ENCODE data around the gene ESR1.
"Not testable (repeated sequence)": the region's sequence is repeated elsewhere in the genome, so short reads cannot be mapped to it uniquely, and the experiment has no call there.

Gene ESR1

DNA sequence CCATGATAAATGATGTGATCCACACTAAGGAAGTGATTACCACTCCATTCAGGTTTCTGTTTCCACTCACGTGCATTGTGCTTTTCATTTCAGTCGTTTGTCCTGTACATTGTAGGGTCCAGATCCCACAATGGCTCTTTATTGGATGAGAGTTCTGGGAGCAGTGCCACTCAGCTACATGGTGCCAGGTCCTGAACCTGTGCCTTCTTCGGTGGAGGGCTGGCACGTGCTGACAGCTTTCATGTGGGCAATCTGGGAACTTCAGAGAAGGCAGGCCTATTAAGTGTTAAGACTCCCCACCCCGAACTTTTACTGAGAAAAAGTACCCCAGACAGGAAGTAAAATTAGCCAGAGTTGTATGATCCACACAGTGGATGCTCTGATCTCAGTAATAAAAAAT lies 255.0 kb downstream of the ESR1 start:
- no peak for DNase-seq

DNA sequence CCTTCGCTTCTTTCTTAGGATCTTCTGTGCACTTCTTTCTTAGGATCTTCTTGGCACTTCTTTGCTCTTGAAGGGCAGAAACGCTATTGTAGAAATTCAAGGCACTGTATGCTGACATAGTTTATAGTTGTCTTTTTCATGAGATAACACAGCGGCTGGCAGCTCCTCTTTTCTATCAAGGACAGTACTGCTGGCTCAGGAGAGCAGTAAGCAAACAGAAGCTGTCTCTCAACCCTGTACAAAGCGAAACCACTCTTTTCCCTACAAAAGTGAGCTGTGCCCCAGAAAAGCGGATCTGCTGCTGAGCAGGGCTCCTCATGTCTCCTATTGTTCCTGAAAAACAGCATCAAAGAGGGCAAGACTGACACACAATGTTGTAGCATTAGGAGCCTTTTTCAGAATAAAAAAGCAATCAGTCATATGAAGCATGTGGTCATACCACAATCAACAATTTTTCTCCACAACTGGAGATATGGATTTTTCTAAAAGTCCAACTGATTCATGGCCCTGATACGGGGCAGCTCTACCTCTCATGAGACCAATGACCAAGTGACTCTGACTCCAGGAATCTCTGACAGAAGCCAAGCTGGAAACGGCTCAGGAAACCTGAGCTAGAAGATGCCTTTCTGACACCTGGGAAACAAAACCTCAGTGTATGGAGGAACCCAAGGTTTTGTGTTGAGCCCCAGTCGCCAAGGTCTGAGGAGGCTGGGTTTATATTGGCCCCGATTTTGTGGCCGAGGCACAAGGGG lies 255.9 kb downstream of the ESR1 start:
- DNase-seq = no peak

DNA sequence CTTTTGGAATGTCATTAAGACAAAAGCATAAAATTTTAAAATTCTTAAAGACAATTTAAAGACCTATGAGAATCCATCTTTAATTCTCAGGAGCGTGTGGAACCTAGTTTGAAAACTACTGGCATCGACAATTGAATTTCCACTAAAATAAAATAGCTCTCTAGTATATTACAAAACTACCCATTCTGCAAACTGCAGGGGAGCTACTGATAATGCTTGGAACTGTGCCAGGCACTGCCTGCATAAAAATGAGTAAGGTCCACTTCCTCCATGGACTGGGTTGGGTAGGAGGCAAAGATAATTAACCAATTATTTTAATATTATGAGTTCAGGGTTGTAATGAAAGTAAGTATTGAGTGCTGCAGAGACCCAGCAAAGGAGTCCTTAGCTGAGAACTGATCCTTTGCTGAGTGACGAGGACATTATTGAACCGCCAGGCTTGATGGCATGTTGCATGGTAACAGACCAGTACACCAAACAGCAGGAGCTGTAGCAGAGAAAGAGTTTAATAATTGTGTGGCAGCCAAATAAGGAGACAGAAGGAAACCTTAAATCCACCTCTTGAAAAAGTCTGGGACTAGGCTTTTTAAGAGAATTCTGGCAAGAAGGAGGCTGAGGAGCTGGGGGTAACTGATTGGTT lies 261.3 kb downstream of the ESR1 start:
- no peak for DNase-seq

DNA sequence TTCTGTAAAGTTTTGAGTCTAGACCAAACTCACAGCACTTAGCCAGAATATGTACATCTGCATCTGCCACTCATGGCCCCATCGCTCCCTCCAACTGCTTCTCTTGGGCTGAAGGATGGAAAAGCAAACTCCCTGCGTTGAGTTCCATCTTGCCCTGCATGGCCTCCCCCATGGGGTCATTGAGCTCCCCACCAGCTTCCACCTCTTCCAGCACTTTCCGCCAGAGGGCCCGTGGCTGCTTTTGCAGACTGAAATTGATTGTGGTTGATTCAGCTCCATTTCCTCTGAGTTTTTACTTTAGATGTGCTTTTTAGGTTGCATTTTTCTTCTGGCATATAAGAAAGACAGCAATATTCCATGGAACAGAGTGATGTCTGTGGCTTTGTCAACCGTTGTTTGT lies 263.1 kb downstream of the ESR1 start:
- no peak for DNase-seq

DNA sequence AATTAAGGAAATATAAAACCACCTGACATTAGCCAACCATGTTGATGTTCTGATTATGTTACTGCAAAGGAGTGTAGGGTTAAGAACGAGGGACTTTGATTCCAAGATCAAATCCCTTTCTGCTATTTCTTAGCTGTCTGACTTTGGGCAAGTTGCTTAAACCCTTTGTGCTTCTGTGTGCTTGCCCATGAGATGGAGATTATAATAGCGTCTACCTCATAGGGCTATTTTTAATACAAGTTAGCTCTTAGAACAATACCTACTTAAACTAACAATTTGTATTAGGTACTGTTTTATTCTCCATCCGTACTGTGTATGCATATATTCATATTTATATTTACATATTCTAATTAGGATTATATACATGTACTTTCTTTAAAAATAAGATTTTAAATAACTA lies 263.8 kb downstream of the ESR1 start:
- DNase-seq = no peak

DNA sequence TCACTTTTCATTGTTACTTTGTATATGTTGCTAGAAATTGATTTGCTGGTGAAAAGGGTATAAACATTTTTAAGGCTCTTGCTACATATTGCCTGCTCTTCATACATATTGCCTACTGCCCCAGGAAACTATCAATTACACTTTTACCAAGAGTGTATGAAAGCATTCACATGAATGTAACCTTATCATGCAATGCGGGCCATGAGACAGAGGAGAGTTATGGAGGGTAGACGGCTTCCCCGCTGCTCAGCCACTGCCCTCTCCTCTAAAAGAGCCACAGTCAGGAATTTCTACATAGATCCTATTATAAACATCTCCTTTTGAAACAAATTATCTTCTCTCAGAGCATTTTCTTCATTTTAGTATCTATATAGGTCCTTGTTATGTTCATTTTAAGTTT lies 264.4 kb downstream of the ESR1 start:
- no peak for DNase-seq

DNA sequence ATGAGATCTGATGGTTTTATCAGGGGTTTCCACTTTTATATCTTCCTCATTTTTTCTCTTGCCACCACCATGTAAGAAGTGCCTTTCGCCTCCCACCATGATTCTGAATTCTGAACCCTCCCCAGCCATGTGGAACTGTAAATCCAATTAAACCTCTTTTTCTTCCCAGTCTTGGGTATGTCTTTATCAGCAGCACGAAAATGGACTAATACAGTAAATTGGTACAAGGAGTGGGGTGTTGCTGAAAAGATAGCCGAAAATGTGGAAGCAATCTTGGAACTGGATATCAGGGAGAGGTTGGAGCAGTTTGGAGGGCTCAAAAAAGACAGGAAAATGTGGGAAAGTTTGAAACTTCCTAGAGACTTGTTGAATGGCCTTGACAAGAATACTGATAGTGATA lies 268.8 kb downstream of the ESR1 start:
- DNase-seq = not testable (repeated sequence)

DNA sequence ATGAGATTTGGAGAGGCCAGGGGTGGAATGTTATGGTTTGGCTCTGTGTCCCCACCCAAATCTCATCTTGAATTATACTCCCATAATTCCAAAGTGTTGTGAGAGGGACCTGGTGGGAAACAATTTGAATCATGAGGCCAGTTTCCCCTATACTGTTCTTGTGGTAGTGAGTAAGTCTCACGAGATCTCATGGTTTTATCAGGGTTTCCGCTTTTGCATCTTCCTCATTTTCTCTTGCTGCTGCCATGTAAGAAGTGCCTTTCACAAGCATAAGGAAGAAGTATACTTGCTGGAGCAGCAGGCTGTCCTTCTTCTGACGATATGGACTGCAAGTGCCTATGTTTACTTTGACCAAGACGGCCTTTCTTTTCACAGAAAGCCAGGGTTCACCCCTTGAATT lies 270.5 kb downstream of the ESR1 start:
- DNase-seq = no peak

DNA sequence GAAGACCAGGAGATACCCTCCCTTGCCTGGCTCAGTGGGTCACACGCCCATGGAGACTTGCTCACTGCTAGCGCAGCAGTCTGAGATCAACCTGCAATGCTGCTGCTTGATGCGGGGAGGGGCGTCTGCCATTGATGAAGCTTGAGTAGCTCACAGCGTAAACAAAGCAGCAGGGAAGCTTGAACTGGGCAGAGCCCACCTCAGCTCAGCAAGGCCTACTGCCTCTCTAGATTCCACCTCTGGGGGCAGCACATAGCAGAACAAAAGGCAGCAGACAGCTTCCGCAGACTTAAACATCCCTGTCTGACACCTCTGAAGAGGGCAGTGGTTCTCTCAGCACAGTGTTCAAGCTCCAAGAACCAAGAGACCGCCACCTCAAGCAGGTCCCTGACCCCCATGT lies 271.3 kb downstream of the ESR1 start:
- DNase-seq = no peak

DNA sequence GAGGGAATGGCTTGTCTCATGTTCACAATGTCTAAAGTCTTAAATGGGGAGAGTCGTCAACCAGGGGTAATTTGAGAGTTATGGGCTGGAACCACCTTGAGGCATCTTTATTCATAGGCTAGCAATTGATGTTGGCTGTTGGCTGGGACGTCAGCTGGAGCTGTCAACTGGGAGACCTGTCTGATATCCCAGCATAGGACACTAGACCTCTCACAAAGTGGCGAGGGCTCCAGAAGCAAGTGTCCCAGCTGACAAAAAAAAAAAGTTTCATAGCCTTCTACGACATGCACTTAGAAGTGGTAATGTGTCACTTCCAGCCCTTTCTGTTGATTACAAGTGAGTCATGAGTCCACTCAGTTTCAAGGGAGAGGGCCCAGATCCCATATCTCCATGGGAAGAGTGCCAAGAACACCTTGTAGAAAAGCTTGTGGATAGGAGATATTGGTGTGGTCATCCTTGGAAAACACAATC lies 278.0 kb downstream of the ESR1 start:
- DNase-seq = no peak

DNA sequence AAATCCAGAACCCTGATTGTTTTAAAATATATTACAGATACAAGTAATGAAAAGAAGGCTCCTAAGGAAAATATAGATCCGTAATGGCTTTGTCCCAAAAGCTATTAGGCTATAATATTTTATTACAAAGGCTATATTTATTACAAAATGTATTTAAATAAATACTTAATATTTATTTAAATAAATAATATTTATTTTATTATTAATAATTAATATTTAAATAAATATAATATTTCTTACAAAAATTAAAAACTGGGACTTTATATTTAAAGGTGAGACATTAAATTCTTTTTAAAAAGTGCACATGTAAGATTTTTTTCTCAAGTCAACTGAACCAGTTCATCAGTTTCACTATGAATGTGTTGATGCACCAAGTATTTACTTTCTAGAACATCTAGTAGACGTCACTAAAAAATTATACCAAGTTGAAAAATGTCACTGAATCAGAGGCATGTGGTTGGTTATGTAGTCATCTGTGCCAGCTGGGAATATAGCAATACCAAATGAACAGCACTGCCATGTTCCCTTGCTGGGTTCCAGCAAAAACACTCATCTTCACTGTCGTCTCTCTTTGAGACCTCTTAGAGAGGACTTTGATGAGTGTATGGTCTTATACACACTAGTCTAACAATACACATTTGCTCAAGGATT lies 278.9 kb downstream of the ESR1 start:
- DNase-seq = no peak

DNA sequence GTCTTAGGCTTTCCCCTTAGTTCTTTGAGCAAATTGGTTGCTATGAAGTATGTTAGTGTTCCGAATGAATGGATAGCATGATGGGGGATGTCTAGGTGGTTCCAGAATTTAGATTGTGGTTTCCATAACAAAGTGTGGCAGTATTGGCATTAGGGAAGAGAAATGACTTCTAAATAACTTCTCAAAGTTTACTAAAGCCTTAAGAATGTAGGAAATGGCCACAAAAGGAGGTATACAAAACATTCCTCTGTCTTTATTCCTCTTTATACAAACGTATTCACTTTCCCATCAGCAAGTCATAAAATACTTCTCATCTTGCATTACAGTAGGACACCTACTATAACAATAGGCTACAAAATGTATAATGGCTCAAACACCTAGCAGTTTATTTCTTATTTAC lies 279.6 kb downstream of the ESR1 start:
- no peak for DNase-seq

DNA sequence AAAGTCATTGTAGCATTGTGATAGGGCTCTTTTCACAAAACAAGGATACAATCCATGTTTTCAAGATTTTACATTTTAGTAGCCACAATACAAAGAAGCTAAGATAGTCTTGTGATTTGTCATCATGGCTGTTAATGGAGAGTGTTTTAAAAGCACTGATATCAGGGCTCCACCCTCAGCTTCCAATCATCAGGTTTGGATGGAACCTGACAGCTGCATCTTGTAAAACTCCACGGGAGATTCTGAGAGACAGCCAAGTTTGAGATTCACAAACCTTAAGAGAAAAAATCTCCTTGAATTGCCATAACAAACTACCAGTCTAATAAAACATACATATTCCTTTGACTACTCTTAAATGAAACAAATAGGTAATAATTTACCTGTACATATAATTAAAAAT lies 280.2 kb downstream of the ESR1 start:
- DNase-seq = no peak

DNA sequence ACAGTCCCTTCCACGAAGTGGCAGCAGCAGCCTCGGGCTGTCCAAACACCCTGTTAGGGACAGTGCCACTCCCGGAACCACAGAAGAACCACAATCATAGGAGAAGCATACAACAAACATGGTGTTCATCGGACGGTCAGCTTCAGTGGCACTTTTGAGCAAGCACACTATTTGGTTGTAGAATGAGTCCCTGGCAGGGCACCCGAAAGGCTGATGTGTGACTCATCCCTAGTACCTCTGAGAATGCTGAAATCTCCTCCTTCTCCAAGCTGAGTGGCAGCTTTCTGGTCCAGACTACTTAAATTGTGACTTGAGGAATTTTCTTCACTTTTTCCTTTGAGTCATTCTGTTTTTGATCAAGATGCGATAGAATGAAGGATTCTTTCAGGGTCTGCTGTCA lies 282.5 kb downstream of the ESR1 start:
- DNase-seq = no peak

DNA sequence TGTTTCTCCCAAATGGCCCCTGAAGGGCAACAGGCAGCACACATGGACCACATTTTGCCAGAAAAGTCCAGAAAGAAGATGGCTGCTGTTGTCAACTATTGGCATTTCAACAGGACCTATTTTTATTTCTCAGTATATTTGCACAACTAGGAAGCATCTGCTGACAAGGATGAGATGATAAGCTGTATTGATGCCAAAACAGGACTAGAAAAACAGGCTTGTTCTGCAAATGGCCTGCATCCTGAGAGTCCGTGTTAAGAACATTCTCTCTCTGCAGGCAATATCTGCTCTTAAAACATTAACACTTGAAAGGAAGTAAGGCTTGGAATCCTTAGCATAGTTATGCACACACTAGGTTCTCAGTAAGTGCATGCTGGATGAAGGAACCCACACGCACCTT lies 283.7 kb downstream of the ESR1 start:
- no peak for DNase-seq

DNA sequence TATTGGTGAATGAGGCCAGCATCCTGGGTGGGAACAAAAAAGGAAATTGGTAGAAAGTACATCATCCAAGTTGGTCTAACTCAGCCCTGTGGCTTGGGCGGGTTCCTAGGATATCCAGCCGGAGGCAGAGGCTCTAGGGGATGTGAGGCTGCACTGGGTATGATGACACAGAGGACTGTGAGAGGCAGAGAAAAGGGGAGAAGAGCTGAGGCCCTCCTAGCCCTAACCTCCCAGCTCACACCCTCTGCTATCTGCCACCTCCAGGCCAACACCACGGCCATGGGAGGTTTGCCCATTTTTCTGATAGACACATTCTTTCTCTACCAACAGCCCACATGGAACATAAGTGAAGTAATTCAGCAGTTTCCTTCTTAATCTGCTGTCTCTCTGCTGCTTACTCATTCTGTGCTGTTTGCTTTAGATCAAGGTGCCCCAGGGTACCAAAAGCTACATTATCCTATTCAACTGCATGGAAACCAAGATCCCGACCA lies 284.4 kb downstream of the ESR1 start:
- DNase-seq = no peak

DNA sequence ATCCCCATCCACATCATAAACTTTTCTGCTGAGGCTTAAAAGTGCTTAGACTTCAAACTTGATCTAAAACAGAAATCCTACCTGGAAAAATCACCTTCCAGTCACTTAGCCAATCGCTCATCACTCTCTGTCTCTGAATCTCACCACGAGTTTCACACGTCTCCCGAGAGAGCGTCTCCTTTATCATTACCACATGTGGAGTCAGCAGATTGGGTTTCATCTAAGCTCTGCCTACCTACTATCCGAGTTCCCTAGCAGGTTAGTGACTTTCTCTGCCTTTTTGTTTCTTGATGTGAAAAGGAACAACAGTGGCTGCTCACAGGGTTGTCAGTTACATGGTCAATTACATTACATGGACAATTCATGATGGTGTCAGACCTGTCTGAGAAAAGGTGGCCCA lies 286.2 kb downstream of the ESR1 start:
- DNase-seq = no peak

DNA sequence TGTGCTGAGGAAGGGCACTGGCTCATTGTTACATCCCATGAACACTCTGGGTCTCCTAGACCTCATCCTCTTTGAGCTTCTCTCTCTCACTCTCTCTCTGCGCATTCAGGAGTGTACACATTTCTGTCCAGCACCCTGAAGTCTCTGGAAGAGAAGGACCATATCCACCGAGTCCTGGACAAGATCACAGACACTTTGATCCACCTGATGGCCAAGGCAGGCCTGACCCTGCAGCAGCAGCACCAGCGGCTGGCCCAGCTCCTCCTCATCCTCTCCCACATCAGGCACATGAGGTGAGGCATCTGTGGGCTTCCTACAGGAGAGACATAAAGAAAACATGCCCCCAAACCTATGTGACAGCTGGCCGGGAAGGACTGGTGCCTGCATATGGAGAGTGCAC lies 286.8 kb downstream of the ESR1 start:
- DNase-seq = no peak

DNA sequence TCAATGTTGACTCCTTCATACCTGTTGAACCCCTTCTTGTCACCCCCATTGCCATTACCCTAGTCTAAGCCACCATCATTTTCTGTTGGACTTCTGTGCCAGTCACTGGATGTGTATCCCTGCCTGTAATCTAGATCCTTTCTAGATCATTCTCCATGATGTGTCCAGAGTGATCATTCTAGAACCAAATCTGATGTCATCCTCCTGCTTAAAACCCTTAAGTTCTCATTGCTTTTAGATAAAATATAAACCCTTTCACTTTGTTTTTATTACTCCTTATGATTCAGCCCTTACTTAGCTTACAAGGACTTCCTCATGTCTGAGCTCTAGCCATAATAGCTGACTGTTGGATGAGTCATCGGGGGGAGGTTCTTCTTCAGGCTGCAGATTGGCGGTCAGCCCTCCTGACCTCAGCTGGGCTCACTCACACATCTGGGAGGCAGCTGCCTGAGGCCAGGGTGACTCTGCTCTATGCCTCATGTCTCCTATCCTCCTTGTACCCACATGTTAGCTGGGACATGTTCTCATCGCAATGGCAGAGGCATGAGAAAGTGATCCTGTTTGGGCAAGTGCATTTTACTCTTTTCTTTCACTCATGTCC lies 287.6 kb downstream of the ESR1 start:
- DNase-seq = no peak

DNA sequence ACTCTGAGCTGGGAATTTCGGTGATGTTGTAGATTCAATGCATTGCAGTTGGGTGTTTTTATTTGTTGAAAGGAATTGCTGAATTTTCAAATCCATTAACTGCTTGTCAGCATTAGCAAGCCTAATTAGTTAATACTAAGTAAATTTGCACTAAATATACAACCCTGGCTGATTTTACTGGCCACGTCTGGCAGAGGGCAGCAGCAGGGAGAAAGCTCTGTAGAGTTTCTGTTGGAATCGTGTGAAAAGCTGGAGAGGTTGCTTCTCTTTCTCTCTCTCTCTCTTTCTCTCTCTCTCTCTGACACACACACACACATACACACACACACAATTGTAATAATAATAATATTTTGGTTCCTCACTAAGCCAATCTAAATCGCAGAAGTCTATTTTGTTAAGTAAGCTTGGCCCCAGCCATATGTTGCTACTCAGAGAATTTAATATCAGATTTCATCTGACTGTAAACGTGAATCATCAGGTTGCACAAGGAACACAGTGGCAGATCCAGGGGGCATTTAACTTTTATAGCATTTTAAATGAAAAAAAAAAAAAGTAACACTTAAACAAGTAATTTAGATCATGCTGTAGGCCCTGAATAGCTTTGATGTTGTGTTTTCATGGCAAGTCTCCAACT lies 289.5 kb downstream of the ESR1 start:
- no peak for DNase-seq

DNA sequence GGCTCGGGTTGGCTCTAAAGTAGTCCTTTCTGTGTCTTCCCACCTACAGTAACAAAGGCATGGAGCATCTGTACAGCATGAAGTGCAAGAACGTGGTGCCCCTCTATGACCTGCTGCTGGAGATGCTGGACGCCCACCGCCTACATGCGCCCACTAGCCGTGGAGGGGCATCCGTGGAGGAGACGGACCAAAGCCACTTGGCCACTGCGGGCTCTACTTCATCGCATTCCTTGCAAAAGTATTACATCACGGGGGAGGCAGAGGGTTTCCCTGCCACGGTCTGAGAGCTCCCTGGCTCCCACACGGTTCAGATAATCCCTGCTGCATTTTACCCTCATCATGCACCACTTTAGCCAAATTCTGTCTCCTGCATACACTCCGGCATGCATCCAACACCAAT lies 291.2 kb downstream of the ESR1 start:
- DNase-seq = no peak

DNA sequence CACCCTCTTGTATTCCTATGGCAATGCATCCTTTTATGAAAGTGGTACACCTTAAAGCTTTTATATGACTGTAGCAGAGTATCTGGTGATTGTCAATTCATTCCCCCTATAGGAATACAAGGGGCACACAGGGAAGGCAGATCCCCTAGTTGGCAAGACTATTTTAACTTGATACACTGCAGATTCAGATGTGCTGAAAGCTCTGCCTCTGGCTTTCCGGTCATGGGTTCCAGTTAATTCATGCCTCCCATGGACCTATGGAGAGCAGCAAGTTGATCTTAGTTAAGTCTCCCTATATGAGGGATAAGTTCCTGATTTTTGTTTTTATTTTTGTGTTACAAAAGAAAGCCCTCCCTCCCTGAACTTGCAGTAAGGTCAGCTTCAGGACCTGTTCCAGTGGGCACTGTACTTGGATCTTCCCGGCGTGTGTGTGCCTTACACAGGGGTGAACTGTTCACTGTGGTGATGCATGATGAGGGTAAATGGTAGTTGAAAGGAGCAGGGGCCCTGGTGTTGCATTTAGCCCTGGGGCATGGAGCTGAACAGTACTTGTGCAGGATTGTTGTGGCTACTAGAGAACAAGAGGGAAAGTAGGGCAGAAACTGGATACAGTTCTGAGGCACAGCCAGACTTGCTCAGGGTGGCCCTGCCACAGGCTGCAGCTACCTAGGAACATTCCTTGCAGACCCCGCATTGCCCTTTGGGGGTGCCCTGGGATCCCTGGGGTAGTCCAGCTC lies 292.1 kb downstream of the ESR1 start:
- no peak for DNase-seq

Data from activated CD4-positive, alpha-beta T cell treated with anti-CD3 and anti-CD28 coated beads, Interleukin-2, amount 50 U/mL, for 1 hour (primary cell).